Astrocyte of the cerebellum (primary cell): ENCODE measurements around the gene DLG2.

Experiments
- DNase-seq: peaks from one replicate; pipeline ENCODE4 v3.0.0-alpha.2; 2011; ENCODE audit warnings: low read depth
- H3K4me3 ChIP-seq: 2 replicates; pipeline ENCODE4 v1.5.1; 2011; ENCODE audit warnings: mild to moderate bottlenecking, low read depth, low read length, moderate library complexity
- CTCF ChIP-seq: IDR thresholded peaks from 2 replicates; pipeline ENCODE4 v1.5.1; 2012; ENCODE audit warnings: low read length, low read depth, moderate library complexity, mild to moderate bottlenecking; ENCODE audit errors: missing control alignments
- in situ Hi-C: cut with HindIII; loops from 2 replicates; pipeline ENCODE4 v1.10.0; 2017; ENCODE audit warnings: low sequenced_read_pairs

The DLG2 gene

GRCh38 chr11:83864412-83865057, 1762.6 kb downstream of the DLG2 start:
- H3K4me3 ChIP-seq = no peak overlapping the region
- in situ Hi-C loops = no loop called here
- DNase-seq = no peak
- no peak for TF ChIP-seq CTCF

- H3K4me3 ChIP-seq = no peak overlapping the region
- no peak for DNase-seq
- in situ Hi-C loops = no loop called here
- TF ChIP-seq CTCF = no peak
These were observed 1763.9 kb downstream of the DLG2 start for GRCh38 chr11:83863272-83863671.

GRCh38 chr11:83862691-83863090, 1764.5 kb downstream of the DLG2 start:
- no peak overlapping the region for H3K4me3 ChIP-seq
- in situ Hi-C loops = no loop called here
- TF ChIP-seq CTCF = no peak
- DNase-seq = no peak

- DNase-seq = no peak
- TF ChIP-seq CTCF = no peak
- no peak overlapping the region for H3K4me3 ChIP-seq
- in situ Hi-C loops = no loop called here
These were observed 1765.1 kb downstream of the DLG2 start for GRCh38 chr11:83862033-83862432.

- DNase-seq = no peak
- H3K4me3 ChIP-seq = no peak overlapping the region
- in situ Hi-C loops = no loop called here
- TF ChIP-seq CTCF = no peak
These were observed 1768.5 kb downstream of the DLG2 start for GRCh38 chr11:83858694-83859093.

- H3K4me3 ChIP-seq = no peak overlapping the region
- in situ Hi-C loops = no loop called here
- DNase-seq = no peak
- no peak for TF ChIP-seq CTCF
These were observed 1771.9 kb downstream of the DLG2 start for GRCh38 chr11:83855237-83855636.
